Measurements from ENCODE around the gene GALNT14. TPM values are rescaled to one million over a fixed set of nuclear protein-coding genes. Genes with fewer than 3 reads are reported as not detected.

The GALNT14 gene
- total RNA-seq, 3 donors from 2014 or later: 0.75 TPM; not detected in 2

DNA sequence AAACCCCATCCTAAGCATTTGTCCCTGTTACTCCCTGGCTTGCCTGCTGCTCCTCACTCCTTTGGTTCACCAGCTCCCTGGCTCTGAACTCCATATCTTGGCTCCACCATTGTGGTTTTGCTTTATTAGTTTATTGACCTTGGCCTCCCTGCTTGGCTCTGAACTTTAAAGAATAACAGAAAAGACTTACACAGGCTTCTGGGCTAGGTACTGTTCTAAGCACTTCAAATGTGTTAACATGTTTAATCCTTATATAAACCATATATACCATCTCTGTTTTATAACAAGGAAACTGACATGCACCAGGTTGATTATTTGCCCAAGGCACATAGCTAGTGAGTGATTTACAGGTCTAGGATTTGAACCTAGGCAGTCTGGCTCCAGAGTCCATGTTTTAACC, 181.2 kb downstream of the GALNT14 start:
- intact Hi-C loops (cut with DNase I, micrococcal nuclease): no loop called here
- H3K36me3 ChIP-seq (ENCODE audit: low read depth): no peaks in the 10 kb centered on the region
- H3K4me3 ChIP-seq: no peak overlapping the region
- no peaks in the 10 kb centered on the region for H3K4me1 ChIP-seq (ENCODE audit: low read depth)
- TF ChIP-seq, protein P1, sequence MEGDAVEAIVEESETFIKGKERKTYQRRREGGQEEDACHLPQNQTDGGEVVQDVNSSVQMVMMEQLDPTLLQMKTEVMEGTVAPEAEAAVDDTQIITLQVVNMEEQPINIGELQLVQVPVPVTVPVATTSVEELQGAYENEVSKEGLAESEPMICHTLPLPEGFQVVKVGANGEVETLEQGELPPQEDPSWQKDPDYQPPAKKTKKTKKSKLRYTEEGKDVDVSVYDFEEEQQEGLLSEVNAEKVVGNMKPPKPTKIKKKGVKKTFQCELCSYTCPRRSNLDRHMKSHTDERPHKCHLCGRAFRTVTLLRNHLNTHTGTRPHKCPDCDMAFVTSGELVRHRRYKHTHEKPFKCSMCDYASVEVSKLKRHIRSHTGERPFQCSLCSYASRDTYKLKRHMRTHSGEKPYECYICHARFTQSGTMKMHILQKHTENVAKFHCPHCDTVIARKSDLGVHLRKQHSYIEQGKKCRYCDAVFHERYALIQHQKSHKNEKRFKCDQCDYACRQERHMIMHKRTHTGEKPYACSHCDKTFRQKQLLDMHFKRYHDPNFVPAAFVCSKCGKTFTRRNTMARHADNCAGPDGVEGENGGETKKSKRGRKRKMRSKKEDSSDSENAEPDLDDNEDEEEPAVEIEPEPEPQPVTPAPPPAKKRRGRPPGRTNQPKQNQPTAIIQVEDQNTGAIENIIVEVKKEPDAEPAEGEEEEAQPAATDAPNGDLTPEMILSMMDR (IDR thresholded peaks at IDR 0.05): no peak
- ATAC-seq: peak; percentile 91
- peak in 1 of 3 donors; percentile 58 for DNase-seq
- no peaks in the 10 kb centered on the region for H3K9me3 ChIP-seq

DNA sequence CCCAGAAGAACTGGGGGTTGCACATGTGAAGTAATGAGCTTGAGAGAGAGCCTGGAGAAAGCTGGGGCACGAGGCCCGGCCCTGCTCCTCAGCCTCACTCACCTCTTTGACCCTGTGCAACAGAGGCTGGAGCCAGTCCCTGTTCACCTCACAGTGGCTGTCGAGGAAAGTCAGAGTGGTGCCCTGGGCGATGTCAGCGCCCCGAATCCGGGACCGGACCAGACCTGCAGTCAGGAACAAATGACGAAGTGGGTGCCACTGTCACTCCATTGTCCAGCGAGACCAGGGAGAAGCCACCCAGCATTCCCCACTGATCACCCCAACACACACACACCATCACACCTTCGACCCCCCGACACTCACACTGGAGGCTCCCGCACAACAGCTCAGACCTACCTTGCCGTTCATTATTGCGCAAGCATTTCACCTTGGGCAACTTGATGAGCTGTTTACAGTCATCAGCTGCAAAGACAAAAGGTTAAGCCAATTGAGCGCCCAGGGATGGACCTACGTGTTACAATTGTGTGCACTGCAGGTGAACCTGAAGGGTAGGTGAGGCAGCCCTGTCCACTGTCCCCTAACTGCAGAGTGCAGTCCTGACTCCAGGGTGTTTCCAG, 182.6 kb downstream of the GALNT14 start:
- H3K36me3 ChIP-seq (ENCODE audit: low read depth): no peaks in the 10 kb centered on the region
- no peaks in the 10 kb centered on the region for H3K9me3 ChIP-seq
- TF ChIP-seq, protein P1 (IDR thresholded peaks at IDR 0.05): no peak
- no peak overlapping the region for H3K4me3 ChIP-seq
- DNase-seq (no peak), ATAC-seq (no peak)
- no peaks in the 10 kb centered on the region for H3K4me1 ChIP-seq (ENCODE audit: low read depth)
- intact Hi-C loops (cut with DNase I, micrococcal nuclease): no loop called here

DNA sequence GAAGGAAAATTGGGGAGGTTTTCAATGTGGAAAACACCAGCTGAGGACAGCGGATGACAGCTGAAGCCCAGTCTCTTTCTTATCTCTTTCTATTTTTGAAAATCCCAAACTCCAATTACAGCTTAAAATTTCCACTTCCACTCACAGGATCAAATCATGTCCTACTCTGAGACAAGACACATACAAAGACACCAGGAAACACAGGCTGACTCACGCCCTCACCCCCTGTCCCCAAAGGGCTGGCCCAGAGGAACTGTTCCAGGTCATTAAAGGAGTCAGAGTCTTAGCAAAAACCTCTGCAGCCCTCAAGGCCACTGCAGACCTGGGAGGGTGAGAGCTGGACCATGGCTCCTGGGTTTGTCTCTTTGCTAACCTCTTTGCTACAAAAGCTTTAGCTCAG, 187.9 kb downstream of the GALNT14 start:
- TF ChIP-seq, protein P1 (IDR thresholded peaks at IDR 0.05): no peak
- Histone ChIP-seq H3K4me1 (ENCODE audit: low read depth) (no peaks in the 10 kb centered on the region), H3K4me3 (no peak overlapping the region), H3K9me3 (no peaks in the 10 kb centered on the region), H3K36me3 (ENCODE audit: low read depth) (no peaks in the 10 kb centered on the region)
- no peak for ATAC-seq
- DNase-seq: no peak
- intact Hi-C loops (cut with DNase I, micrococcal nuclease): no loop called here

DNA sequence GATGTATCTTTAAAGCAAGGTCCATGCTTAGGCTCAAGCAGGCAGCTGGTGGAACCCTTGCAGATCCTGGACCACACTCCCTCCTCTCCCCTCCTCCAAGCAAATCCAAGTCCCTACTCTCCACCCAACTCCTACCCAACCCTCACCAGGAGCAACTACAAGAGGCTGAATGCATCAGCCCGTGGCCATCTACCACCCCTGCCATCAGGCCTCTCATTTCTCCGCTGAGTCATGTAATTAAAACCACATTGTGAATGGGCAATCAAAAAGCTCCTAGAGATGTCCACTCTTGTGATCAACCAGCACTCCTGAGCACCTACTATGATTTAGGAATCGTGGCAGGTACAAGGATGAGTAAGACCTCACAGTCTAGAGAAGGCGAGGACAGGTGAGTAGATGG, 188.8 kb downstream of the GALNT14 start:
- Histone ChIP-seq H3K36me3 (ENCODE audit: low read depth) (no peaks in the 10 kb centered on the region), H3K4me1 (ENCODE audit: low read depth) (no peaks in the 10 kb centered on the region), H3K4me3 (no peak overlapping the region), H3K9me3 (no peaks in the 10 kb centered on the region)
- intact Hi-C loops (cut with DNase I, micrococcal nuclease): no loop called here
- no peak for DNase-seq
- no peak for ATAC-seq
- TF ChIP-seq, protein P1 (IDR thresholded peaks at IDR 0.05): no peak

DNA sequence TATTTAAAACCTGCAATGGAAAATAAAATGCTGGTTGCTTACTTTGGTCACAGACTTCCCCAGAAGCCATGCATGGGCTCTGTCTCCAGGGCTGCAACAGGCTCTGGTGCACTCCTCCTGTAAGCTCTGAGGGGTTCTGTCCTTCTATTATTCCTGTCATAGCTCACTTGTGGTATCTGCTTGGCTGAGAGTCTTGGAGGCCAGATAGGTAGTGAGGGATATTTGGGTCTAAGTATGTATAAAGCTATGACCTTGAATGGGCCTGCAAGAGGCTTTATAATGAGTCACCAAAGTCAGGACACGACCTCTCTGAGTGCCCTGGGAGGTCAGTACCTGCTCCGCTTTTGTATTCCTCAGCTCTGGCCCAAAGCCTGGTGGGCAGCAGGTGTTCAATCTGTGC, 189.4 kb downstream of the GALNT14 start:
- Histone ChIP-seq H3K36me3 (ENCODE audit: low read depth) (no peaks in the 10 kb centered on the region), H3K4me1 (ENCODE audit: low read depth) (no peaks in the 10 kb centered on the region), H3K9me3 (no peaks in the 10 kb centered on the region), H3K4me3 (no peak overlapping the region)
- DNase-seq: no peak
- intact Hi-C loops (cut with DNase I, micrococcal nuclease): no loop called here
- ATAC-seq: no peak
- TF ChIP-seq, protein P1 (IDR thresholded peaks at IDR 0.05): no peak

DNA sequence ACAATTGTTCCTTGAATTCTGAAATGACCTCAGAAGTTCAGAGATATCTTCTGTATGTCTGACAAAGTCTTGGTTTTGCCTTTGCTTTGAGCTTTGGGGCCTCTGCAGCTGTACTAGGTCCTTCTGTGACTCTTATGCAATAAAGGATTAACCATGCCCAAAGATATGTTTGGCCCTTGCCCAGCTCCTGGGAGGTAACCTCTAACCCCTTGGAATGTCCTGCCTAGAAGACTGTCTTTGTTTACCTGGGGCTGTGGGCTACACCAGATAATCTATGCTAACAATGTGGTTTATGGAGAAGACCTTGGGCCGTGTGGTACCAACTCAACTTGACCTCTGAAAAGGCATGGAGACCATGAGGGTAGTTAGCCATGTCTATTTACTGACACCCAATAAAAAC, 190.1 kb downstream of the GALNT14 start:
- TF ChIP-seq, protein P1 (IDR thresholded peaks at IDR 0.05): no peak
- Histone ChIP-seq H3K9me3 (no peaks in the 10 kb centered on the region), H3K4me1 (ENCODE audit: low read depth) (no peaks in the 10 kb centered on the region), H3K36me3 (ENCODE audit: low read depth) (no peaks in the 10 kb centered on the region), H3K4me3 (no peak overlapping the region)
- intact Hi-C loops (cut with DNase I, micrococcal nuclease): no loop called here
- DNase-seq (no peak), ATAC-seq (no peak)

Data from mucosa of descending colon (tissue), 3 donors.